HUES6 (cell line): Measurements from ENCODE around the gene MRGPRX3.

ENCODE experiments used
- H3K27ac ChIP-seq: 2 replicates; pipeline ENCODE4 v1.7.0; 2013; ENCODE audit warnings: low read depth, mild to moderate bottlenecking, low read length, inconsistent platforms
- H3K27me3 ChIP-seq: 2 replicates; pipeline ENCODE4 v1.6.1; 2013; ENCODE audit warnings: low read length; ENCODE audit not compliant: control insufficient read depth, insufficient read depth
- H3K36me3 ChIP-seq: 2 replicates; pipeline ENCODE4 v1.6.1; 2013; ENCODE audit warnings: low read length; ENCODE audit not compliant: control insufficient read depth, insufficient read depth
- H3K4me1 ChIP-seq: 2 replicates; pipeline ENCODE4 v1.6.1; 2013; ENCODE audit warnings: low read length; ENCODE audit not compliant: control insufficient read depth, insufficient read depth
- H3K4me3 ChIP-seq: 2 replicates; pipeline ENCODE4 v1.5.1; 2013; ENCODE audit warnings: low read depth, low read length
- H3K9ac ChIP-seq: one replicate; pipeline ENCODE4 v1.6.1; 2013; ENCODE audit warnings: mild to moderate bottlenecking, low read length
- H3K9me3 ChIP-seq: 2 replicates; pipeline ENCODE4 v1.6.1; 2013; ENCODE audit warnings: low read depth, low read length; ENCODE audit not compliant: control insufficient read depth, insufficient read depth

The MRGPRX3 gene

GRCh38 chr11:18168372-18168771 lies 36.0 kb downstream of the MRGPRX3 start:
- H3K27me3 ChIP-seq: peaks cover 3% of the 10 kb centered on the region; the same call in 1 of the 2 replicates

DNA sequence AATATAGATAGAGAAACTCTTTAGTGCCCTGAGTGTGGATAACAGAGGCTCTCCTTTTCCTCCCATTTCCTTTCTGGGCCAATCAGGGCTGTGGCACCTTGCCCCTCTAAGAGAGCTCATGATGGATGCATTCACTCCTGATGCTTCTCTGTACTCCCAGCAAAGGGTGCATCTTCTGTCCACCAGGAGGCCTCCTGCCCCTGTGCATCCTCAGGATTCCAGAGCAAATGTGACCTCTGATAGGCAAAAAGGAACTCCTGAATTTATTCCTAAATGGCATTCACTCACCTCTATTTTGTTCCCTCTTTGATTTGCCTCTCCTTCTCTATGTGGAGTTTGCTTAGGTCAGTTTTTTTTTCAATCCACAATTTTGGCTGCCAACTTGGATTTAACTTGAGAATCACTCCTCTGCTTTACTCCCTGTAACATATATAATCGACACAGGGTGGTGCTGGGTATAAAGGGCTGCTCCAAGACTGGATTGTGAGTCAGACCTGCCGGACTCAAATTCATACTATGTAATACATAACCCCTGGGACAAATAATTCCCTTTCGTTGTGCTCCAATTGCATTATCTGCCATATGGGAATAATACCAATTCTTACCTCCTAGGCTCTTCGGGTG lies 39.1 kb downstream of the MRGPRX3 start:
- Histone ChIP-seq H3K9me3 (no peaks in the 10 kb centered on the region), H3K9ac (no peak overlapping the region), H3K4me3 (no peak overlapping the region), H3K27ac (no peak overlapping the region), H3K36me3 (no peaks in the 10 kb centered on the region), H3K4me1 (no peaks in the 10 kb centered on the region), H3K27me3 (peaks cover 11% of the 10 kb centered on the region)

More at GRCh38 chr11:18168372-18168771, 36.0 kb downstream of the MRGPRX3 start:
- H3K9me3 ChIP-seq: no peaks in the 10 kb centered on the region
- H3K4me1 ChIP-seq: no peaks in the 10 kb centered on the region
- H3K4me3 ChIP-seq: no peak overlapping the region
- no peak overlapping the region for H3K9ac ChIP-seq
- H3K27ac ChIP-seq: no peak overlapping the region
- no peaks in the 10 kb centered on the region for H3K36me3 ChIP-seq

GRCh38 chr11:18172666-18173065 lies 40.3 kb downstream of the MRGPRX3 start, which contains the start of gene MRGPRX4:
TSS of gene MRGPRX4 (plus strand) at chr11:18172837. CDS start at chr11:18173257, 420 bp downstream.
- Histone ChIP-seq H3K9me3 (no peaks in the 10 kb centered on the region), H3K27me3 (peaks cover 20% of the 10 kb centered on the region), H3K4me1 (no peaks in the 10 kb centered on the region), H3K9ac (no peak within 1 kb of the TSS), H3K4me3 (no peak within 1 kb of the TSS), H3K36me3 (no peaks in the 10 kb centered on the region), H3K27ac (no peak within 1 kb of the TSS)

- Histone ChIP-seq H3K4me3 (no peak overlapping the region), H3K9me3 (no peaks in the 10 kb centered on the region), H3K27ac (no peak overlapping the region)
Measured at GRCh38 chr11:18173225-18173866, 41.0 kb downstream of the MRGPRX3 start.

More at GRCh38 chr11:18173225-18173866, 41.0 kb downstream of the MRGPRX3 start:
- H3K27me3 ChIP-seq: peaks cover 22% of the 10 kb centered on the region
- no peaks in the 10 kb centered on the region for H3K36me3 ChIP-seq
- H3K4me1 ChIP-seq: no peaks in the 10 kb centered on the region
- no peak overlapping the region for H3K9ac ChIP-seq
